ENCODE results near the gene CELF4. TPM values are rescaled to one million over a fixed set of nuclear protein-coding genes. Genes with fewer than 3 reads are reported as not detected.

The CELF4 gene
- total RNA-seq, 1 experiment from 2014 or later = 3.7 TPM

DNA sequence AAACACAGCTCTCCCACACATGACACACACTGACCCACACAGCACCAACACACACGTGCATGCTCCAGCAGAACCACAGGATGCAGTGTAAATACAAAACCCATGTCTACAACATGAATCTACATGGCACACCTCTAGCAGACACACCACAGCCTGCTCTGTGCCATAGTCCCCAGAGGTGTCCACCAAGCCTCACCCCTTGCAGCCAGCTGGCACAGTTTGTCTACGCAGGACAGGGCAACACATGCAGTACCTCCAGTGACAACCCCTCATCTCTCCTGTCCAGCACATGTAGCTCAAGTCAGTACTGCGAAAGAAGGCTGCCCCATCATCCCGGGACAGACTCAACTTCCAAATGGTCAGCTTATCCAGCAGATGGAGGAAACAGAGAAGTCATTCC is 18.9 kb downstream of the CELF4 start:
- DNase-seq = no peak
- H3K36me3 ChIP-seq (replicated peaks; ENCODE audit: control insufficient read depth, insufficient read depth, low read length) = no peaks in the 10 kb centered on the region
- H3K4me3 ChIP-seq (ENCODE audit: insufficient read depth, low read depth, low read length) = no peak overlapping the region
- no peaks in the 10 kb centered on the region for H3K27me3 ChIP-seq (ENCODE audit: control insufficient read depth, insufficient read depth, low read length)

GRCh38 chr18:37546272-37546537 is 19.4 kb downstream of the CELF4 start:
- Histone ChIP-seq H3K27me3 (ENCODE audit: control insufficient read depth, insufficient read depth, low read length) (no peaks in the 10 kb centered on the region), H3K4me3 (ENCODE audit: insufficient read depth, low read depth, low read length) (no peak overlapping the region), H3K36me3 (replicated peaks; ENCODE audit: control insufficient read depth, insufficient read depth, low read length) (no peaks in the 10 kb centered on the region)
- no peak for DNase-seq

GRCh38 chr18:37545461-37546271 is 19.9 kb downstream of the CELF4 start:
- Histone ChIP-seq H3K36me3 (replicated peaks; ENCODE audit: control insufficient read depth, insufficient read depth, low read length) (no peaks in the 10 kb centered on the region), H3K27me3 (ENCODE audit: control insufficient read depth, insufficient read depth, low read length) (no peaks in the 10 kb centered on the region), H3K4me3 (ENCODE audit: insufficient read depth, low read depth, low read length) (no peak overlapping the region)
- DNase-seq = no peak

- no peak for DNase-seq
- no peak overlapping the region for H3K4me3 ChIP-seq (ENCODE audit: insufficient read depth, low read depth, low read length)
- no peaks in the 10 kb centered on the region for H3K36me3 ChIP-seq (replicated peaks; ENCODE audit: control insufficient read depth, insufficient read depth, low read length)
- no peaks in the 10 kb centered on the region for H3K27me3 ChIP-seq (ENCODE audit: control insufficient read depth, insufficient read depth, low read length)
Measured at GRCh38 chr18:37544713-37545112, 20.9 kb downstream of the CELF4 start.

DNA sequence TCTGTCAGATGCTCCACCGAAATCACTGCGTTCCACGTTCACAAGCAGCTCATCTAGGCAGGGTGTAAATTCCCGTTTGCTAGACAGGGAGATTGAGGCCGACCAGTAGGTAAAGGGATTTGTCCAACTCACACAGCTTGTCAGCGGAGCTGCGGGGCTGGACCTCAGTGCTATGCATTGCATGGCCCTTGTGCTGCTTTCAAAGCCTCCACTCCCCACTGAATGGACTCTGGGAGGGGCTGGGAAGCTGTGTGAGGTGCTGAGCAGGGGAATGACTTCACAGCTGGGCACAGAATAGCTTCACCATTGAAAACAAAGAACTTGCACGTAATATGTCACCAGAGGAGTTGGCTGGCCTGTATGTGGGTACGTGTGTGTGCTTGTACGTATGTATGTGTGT is 21.4 kb downstream of the CELF4 start:
- Histone ChIP-seq H3K27me3 (ENCODE audit: control insufficient read depth, insufficient read depth, low read length) (no peaks in the 10 kb centered on the region), H3K36me3 (replicated peaks; ENCODE audit: control insufficient read depth, insufficient read depth, low read length) (no peaks in the 10 kb centered on the region), H3K4me3 (ENCODE audit: insufficient read depth, low read depth, low read length) (no peak overlapping the region)
- DNase-seq = peak; percentile 52

DNA sequence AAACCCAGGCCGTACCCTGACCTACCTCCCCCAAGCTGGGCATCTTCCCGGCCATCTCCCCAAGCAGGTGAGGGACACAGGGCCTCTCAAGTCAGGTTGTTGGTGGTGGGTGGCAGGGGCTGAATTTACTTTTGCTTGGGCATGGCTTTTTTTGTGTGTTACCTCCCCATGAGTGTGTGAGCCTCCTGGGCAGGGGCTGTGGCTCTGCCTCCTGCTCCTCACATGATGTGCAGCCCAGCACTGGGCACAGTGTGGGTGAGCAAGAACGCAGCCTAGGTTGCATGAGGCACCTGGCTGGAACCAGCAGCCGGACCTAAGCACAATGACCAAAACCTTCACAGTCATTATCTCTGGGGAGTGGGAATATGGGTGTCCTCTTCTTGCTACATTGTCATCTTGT is 22.3 kb downstream of the CELF4 start:
- DNase-seq = no peak
- Histone ChIP-seq H3K4me3 (ENCODE audit: insufficient read depth, low read depth, low read length) (no peak overlapping the region), H3K27me3 (ENCODE audit: control insufficient read depth, insufficient read depth, low read length) (peaks cover 3% of the 10 kb centered on the region), H3K36me3 (replicated peaks; ENCODE audit: control insufficient read depth, insufficient read depth, low read length) (no peaks in the 10 kb centered on the region)

- DNase-seq = no peak
- Histone ChIP-seq H3K27me3 (ENCODE audit: control insufficient read depth, insufficient read depth, low read length) (peaks cover 5% of the 10 kb centered on the region), H3K36me3 (replicated peaks; ENCODE audit: control insufficient read depth, insufficient read depth, low read length) (no peaks in the 10 kb centered on the region), H3K4me3 (ENCODE audit: insufficient read depth, low read depth, low read length) (no peak overlapping the region)
Measured at GRCh38 chr18:37541517-37541916, 24.1 kb downstream of the CELF4 start.

GRCh38 chr18:37540424-37541138 is 25.0 kb downstream of the CELF4 start:
- Histone ChIP-seq H3K36me3 (replicated peaks; ENCODE audit: control insufficient read depth, insufficient read depth, low read length) (no peaks in the 10 kb centered on the region), H3K27me3 (ENCODE audit: control insufficient read depth, insufficient read depth, low read length) (peaks cover 5% of the 10 kb centered on the region), H3K4me3 (ENCODE audit: insufficient read depth, low read depth, low read length) (no peak overlapping the region)
- DNase-seq = no peak

GRCh38 chr18:37539236-37539635 is 26.4 kb downstream of the CELF4 start:
- H3K36me3 ChIP-seq (replicated peaks; ENCODE audit: control insufficient read depth, insufficient read depth, low read length) = no peaks in the 10 kb centered on the region
- no peak for DNase-seq
- H3K27me3 ChIP-seq (ENCODE audit: control insufficient read depth, insufficient read depth, low read length) = peaks cover 5% of the 10 kb centered on the region
- H3K4me3 ChIP-seq (ENCODE audit: insufficient read depth, low read depth, low read length) = no peak overlapping the region

GRCh38 chr18:37538526-37539205 is 26.9 kb downstream of the CELF4 start:
- H3K4me3 ChIP-seq (ENCODE audit: insufficient read depth, low read depth, low read length) = peak overlapping the region; percentile 34; the same call in 1 of the 2 replicates
- no peaks in the 10 kb centered on the region for H3K36me3 ChIP-seq (replicated peaks; ENCODE audit: control insufficient read depth, insufficient read depth, low read length)
- H3K27me3 ChIP-seq (ENCODE audit: control insufficient read depth, insufficient read depth, low read length) = peaks cover 5% of the 10 kb centered on the region
- DNase-seq = peak; percentile 77

DNA sequence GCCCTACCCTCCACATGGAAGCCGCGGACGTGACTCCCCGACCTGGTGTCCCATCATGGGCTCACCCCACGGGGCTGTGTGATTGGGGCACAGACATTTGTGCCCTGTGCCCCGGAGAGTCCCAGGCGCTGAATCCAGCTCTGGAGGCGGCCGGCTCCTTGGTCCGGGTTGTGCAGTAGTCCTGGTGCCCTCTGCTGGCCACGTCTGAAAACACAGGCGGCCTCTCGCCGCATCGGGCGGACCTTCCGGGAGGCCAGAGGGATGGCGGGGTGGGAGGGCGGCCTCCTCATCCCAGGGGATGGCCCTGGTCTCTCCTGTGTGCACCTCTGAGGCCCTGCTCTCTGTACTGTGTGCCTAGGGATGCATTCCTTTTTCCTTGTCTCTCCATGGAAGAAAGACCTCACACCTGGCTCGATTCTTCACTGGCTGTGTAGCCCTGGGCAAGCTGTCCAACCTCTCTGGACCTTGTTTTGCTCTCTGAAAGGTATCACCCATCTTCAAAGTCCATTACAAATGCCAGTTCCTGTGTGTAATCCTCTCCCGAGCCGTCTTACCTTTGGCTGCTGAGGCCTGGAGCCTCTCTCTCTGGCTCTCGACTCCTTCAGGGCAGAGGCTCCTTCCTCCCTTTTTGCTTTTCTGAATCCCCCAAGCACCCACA is 27.6 kb downstream of the CELF4 start:
- Histone ChIP-seq H3K4me3 (ENCODE audit: insufficient read depth, low read depth, low read length) (peak overlapping the region; percentile 34; the same call in 1 of the 2 replicates), H3K27me3 (ENCODE audit: control insufficient read depth, insufficient read depth, low read length) (peaks cover 5% of the 10 kb centered on the region), H3K36me3 (replicated peaks; ENCODE audit: control insufficient read depth, insufficient read depth, low read length) (no peaks in the 10 kb centered on the region)
- peak; percentile 96 for DNase-seq

DNA sequence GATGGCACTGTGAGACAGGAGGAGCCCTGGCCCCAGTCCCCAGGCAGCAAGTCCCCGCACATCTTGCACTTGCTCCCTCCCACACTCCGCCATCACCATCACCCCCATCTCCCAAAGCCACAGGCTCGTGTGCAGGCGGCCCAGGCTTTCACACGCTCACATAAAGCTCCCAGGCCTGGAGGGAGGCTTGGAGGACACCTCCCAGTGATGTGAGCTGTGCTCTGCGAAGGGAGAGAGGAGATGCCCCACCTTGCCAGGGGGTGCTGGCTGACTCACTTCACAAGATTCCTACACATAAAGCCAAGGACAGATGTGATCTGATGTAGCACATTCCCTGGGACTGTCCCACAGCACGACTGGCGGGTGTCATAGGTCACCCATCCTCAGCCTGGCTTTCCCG is 28.9 kb downstream of the CELF4 start:
- H3K4me3 ChIP-seq (ENCODE audit: insufficient read depth, low read depth, low read length) = no peak overlapping the region
- H3K27me3 ChIP-seq (ENCODE audit: control insufficient read depth, insufficient read depth, low read length) = peaks cover 5% of the 10 kb centered on the region

GRCh38 chr18:37535968-37536367 is 29.6 kb downstream of the CELF4 start:
- no peak for DNase-seq
- Histone ChIP-seq H3K27me3 (ENCODE audit: control insufficient read depth, insufficient read depth, low read length) (peaks cover 5% of the 10 kb centered on the region), H3K4me3 (ENCODE audit: insufficient read depth, low read depth, low read length) (no peak overlapping the region), H3K36me3 (replicated peaks; ENCODE audit: control insufficient read depth, insufficient read depth, low read length) (no peaks in the 10 kb centered on the region)

More for the DNA sequence above, 28.9 kb downstream of the CELF4 start:
- no peaks in the 10 kb centered on the region for H3K36me3 ChIP-seq (replicated peaks; ENCODE audit: control insufficient read depth, insufficient read depth, low read length)
- DNase-seq = no peak

- no peaks in the 10 kb centered on the region for H3K36me3 ChIP-seq (replicated peaks; ENCODE audit: control insufficient read depth, insufficient read depth, low read length)
- peaks cover 5% of the 10 kb centered on the region for H3K27me3 ChIP-seq (ENCODE audit: control insufficient read depth, insufficient read depth, low read length)
- no peak for DNase-seq
- H3K4me3 ChIP-seq (ENCODE audit: insufficient read depth, low read depth, low read length) = no peak overlapping the region
Measured at GRCh38 chr18:37534627-37535026, 31.0 kb downstream of the CELF4 start.
